HepG2 (cell line): ENCODE measurements around the gene GLIS2. TPM values are rescaled to one million over a fixed set of nuclear protein-coding genes. Genes with fewer than 3 reads are reported as not detected.

Experiments used
- ATF3 ChIP-seq: sonication (generic); formaldehyde crosslinking; IDR thresholded peaks from 2 replicates; pipeline ENCODE4 v1.4.0; 2020; ENCODE audit warnings: missing genetic modification reagents
- BHLHE40 ChIP-seq: IDR thresholded peaks from 2 replicates; pipeline ENCODE4 v1.6.1; 2011; ENCODE audit warnings: low read length, improper control_type of control experiment
- CHCHD3 ChIP-seq: sonication (generic); formaldehyde crosslinking; IDR thresholded peaks from 2 replicates; pipeline ENCODE4 v1.8.0; 2022; ENCODE audit warnings: mild to moderate bottlenecking, missing genetic modification reagents, moderate library complexity
- HNRNPH1 ChIP-seq: fragments of 200-400 bp; formaldehyde crosslinking; optimal IDR thresholded peaks from 2 replicates; pipeline ENCODE3; 2017; ENCODE audit warnings: mild to moderate bottlenecking, low read depth, low read length
- HNRNPLL ChIP-seq: fragments of 200-400 bp; formaldehyde crosslinking; IDR thresholded peaks from 2 replicates; pipeline ENCODE4 v1.6.1; 2017; ENCODE audit warnings: mild to moderate bottlenecking, low read depth, low read length; ENCODE audit not compliant: poor library complexity, severe bottlenecking
- PITX1 ChIP-seq: sonication (generic); formaldehyde crosslinking; IDR thresholded peaks from 2 replicates; pipeline ENCODE4 v1.5.1; 2020; ENCODE audit warnings: mild to moderate bottlenecking, missing genetic modification reagents
- SAP130 ChIP-seq: IDR thresholded peaks from 2 replicates; pipeline ENCODE4 v1.6.1; 2016; ENCODE audit warnings: low read depth
- SMAD3 ChIP-seq: sonication (generic); formaldehyde crosslinking; IDR thresholded peaks from 2 replicates; pipeline ENCODE4 v1.4.0; 2020; ENCODE audit warnings: missing genetic modification reagents
- SRY ChIP-seq: sonication (generic); formaldehyde crosslinking; IDR thresholded peaks from 2 replicates; pipeline ENCODE4 v1.8.0; 2022; ENCODE audit warnings: mild to moderate bottlenecking, missing genetic modification reagents
- WIZ ChIP-seq: sonication (generic); formaldehyde crosslinking; IDR thresholded peaks from 2 replicates; pipeline ENCODE4 v1.5.1; 2020; ENCODE audit warnings: mild to moderate bottlenecking, missing genetic modification reagents
- YEATS4 ChIP-seq: sonication (generic); formaldehyde crosslinking; IDR thresholded peaks from 2 replicates; pipeline ENCODE4 v1.4.0; 2020; ENCODE audit warnings: missing genetic modification reagents, borderline replicate concordance
- ZBTB8A ChIP-seq: sonication (generic); formaldehyde crosslinking; IDR thresholded peaks from 2 replicates; pipeline ENCODE4 v1.4.0; 2020; ENCODE audit warnings: mild to moderate bottlenecking, low read depth, missing genetic modification reagents, borderline replicate concordance
- ZSCAN21 ChIP-seq: sonication (generic); formaldehyde crosslinking; IDR thresholded peaks from 2 replicates; pipeline ENCODE4 v1.8.0; 2022; ENCODE audit warnings: mild to moderate bottlenecking, missing genetic modification reagents, moderate library complexity, borderline replicate concordance
- polyA plus RNA-seq, 8 experiments: library from polyadenylated mRNA; depleted of rRNA in 3 of 8; stranded (reverse) in 7 of 8; unstranded in 1 of 8; fragments of >200 nt; fragmentation: Illumina TruSeq in 4 of 8; extraction: Trizol in 4 of 8; gene quantifications; 2 replicates each; pipeline versions ENCODE4 v1.2.1 to v1.2.3, GENCODE V29; 2011 to 2016; ENCODE audit warnings: low read depth in 4 of 8, missing spikeins in 1 of 8, mixed read lengths in 1 of 8; ENCODE audit not compliant: insufficient read depth in 1 of 8
- total RNA-seq, 5 experiments: library from RNA; depleted of rRNA; stranded (reverse); fragments of >200 nt; fragmentation: Illumina TruSeq; extraction: Trizol; gene quantifications; 2 replicates each; pipeline ENCODE4 v1.2.3, GENCODE V29; 2016; ENCODE audit warnings: low read depth in 1 of 5
- TF ChIP-seq, protein P1 (sequence below): sonication (generic); formaldehyde crosslinking; IDR thresholded peaks from 2 replicates; pipeline ENCODE4 v1.5.0; 2020; ENCODE audit warnings: mild to moderate bottlenecking, missing genetic modification reagents, borderline replicate concordance
- TF ChIP-seq, protein P2 (sequence below): IDR thresholded peaks from 2 replicates; pipeline ENCODE4 v1.4.0; 2020; ENCODE audit warnings: mild to moderate bottlenecking, missing genetic modification reagents
- TF ChIP-seq, protein P3 (sequence below): sonication (generic); formaldehyde crosslinking; IDR thresholded peaks from 2 replicates; pipeline ENCODE4 v1.5.0; 2020; ENCODE audit warnings: mild to moderate bottlenecking, missing genetic modification reagents, moderate library complexity

The GLIS2 gene
- total and polyA plus RNA-seq, 2 of the 13 experiments (the other 11 are each of a cell fraction or from before 2014, with no cell fraction given), result 0.28 to 0.29 TPM

GRCh38 chr16:4328046-4328781 lies 12.3 kb downstream of the GLIS2 start (continued):
- no peak for TF ChIP-seq ZBTB8A (CRISPR knock-in tag)
- no peak for TF ChIP-seq HNRNPH1
- TF ChIP-seq, protein P1, sequence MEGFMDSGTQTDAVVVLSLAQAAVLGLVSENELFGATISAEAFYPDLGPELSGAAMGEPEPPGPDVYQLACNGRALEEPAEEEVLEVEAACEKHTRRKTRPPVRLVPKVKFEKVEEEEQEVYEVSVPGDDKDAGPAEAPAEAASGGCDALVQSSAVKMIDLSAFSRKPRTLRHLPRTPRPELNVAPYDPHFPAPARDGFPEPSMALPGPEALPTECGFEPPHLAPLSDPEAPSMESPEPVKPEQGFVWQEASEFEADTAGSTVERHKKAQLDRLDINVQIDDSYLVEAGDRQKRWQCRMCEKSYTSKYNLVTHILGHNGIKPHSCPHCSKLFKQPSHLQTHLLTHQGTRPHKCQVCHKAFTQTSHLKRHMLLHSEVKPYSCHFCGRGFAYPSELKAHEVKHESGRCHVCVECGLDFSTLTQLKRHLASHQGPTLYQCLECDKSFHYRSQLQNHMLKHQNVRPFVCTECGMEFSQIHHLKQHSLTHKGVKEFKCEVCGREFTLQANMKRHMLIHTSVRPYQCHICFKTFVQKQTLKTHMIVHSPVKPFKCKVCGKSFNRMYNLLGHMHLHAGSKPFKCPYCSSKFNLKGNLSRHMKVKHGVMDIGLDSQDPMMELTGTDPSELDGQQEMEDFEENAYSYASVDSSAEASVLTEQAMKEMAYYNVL, result peak; percentile 52; the same call in 1 of the 2 replicates
- TF ChIP-seq HNRNPLL, result peak; percentile 48
- peak; percentile 91 for TF ChIP-seq PITX1
- TF ChIP-seq, protein P2, sequence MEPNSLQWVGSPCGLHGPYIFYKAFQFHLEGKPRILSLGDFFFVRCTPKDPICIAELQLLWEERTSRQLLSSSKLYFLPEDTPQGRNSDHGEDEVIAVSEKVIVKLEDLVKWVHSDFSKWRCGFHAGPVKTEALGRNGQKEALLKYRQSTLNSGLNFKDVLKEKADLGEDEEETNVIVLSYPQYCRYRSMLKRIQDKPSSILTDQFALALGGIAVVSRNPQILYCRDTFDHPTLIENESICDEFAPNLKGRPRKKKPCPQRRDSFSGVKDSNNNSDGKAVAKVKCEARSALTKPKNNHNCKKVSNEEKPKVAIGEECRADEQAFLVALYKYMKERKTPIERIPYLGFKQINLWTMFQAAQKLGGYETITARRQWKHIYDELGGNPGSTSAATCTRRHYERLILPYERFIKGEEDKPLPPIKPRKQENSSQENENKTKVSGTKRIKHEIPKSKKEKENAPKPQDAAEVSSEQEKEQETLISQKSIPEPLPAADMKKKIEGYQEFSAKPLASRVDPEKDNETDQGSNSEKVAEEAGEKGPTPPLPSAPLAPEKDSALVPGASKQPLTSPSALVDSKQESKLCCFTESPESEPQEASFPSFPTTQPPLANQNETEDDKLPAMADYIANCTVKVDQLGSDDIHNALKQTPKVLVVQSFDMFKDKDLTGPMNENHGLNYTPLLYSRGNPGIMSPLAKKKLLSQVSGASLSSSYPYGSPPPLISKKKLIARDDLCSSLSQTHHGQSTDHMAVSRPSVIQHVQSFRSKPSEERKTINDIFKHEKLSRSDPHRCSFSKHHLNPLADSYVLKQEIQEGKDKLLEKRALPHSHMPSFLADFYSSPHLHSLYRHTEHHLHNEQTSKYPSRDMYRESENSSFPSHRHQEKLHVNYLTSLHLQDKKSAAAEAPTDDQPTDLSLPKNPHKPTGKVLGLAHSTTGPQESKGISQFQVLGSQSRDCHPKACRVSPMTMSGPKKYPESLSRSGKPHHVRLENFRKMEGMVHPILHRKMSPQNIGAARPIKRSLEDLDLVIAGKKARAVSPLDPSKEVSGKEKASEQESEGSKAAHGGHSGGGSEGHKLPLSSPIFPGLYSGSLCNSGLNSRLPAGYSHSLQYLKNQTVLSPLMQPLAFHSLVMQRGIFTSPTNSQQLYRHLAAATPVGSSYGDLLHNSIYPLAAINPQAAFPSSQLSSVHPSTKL (CRISPR knock-in tag), result peak; percentile 64; the same call in 1 of the 2 replicates
- peak; percentile 66 for TF ChIP-seq WIZ (CRISPR knock-in tag)
- 0 out of 2 replicates have a peak, but pooled peaks have one; percentile 59 for TF ChIP-seq CHCHD3 (CRISPR knock-in tag)
- TF ChIP-seq YEATS4 (CRISPR knock-in tag), result peak; percentile 58; the same call in 1 of the 2 replicates
- TF ChIP-seq BHLHE40, result no peak
- TF ChIP-seq SMAD3 (CRISPR knock-in tag), result no peak
- peak; percentile 84 for TF ChIP-seq SAP130 (CRISPR knock-in tag)
- peak; percentile 52; the same call in 1 of the 2 replicates for TF ChIP-seq SRY (CRISPR knock-in tag)
- peak; percentile 76; the same call in 1 of the 2 replicates for TF ChIP-seq ZSCAN21 (CRISPR knock-in tag)
- TF ChIP-seq, protein P3, sequence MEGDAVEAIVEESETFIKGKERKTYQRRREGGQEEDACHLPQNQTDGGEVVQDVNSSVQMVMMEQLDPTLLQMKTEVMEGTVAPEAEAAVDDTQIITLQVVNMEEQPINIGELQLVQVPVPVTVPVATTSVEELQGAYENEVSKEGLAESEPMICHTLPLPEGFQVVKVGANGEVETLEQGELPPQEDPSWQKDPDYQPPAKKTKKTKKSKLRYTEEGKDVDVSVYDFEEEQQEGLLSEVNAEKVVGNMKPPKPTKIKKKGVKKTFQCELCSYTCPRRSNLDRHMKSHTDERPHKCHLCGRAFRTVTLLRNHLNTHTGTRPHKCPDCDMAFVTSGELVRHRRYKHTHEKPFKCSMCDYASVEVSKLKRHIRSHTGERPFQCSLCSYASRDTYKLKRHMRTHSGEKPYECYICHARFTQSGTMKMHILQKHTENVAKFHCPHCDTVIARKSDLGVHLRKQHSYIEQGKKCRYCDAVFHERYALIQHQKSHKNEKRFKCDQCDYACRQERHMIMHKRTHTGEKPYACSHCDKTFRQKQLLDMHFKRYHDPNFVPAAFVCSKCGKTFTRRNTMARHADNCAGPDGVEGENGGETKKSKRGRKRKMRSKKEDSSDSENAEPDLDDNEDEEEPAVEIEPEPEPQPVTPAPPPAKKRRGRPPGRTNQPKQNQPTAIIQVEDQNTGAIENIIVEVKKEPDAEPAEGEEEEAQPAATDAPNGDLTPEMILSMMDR (CRISPR knock-in tag), result peak; percentile 91
- no peak for TF ChIP-seq ATF3
